Non-pigmented ciliary epithelial cell (primary cell): Measurements from ENCODE around the gene THSD4.

Experiments used
- DNase-seq: peaks from one replicate; pipeline ENCODE4 v3.0.0-alpha.2; 2010; ENCODE audit warnings: low read depth

Gene THSD4

DNA sequence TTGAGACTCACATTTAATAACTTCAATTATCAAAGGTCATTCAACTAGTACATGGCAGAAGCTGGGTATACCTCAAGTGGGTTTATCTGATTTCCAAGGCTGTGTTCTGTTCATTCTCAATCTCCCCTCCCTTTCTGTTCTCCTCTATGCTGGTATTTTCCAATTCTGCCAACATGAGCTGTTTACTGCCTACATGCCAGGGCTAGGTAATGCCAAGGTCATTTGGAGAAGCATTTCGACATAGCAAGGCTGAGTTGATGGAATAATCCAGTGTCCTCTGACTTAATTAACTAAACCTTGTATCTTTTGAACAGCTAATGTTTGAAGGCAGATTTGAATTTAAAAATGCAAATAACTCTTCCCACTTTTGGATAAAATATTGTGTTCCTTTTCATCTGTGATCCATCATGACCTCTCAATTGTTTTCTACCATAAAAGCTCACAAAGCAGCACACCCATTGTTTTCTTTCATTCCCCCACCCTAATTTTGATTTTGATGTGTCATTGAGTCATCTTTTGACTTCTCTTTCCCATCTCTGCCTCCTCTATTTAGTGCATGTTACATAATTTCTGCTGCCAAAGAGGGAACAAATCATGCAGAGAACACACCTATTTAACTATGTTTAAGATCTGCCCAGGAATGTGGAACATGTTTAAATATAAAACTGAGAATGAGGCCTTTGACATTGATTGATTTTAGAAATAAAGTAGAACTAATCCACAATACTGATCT, 386.2 kb downstream of the THSD4 start:
- DNase-seq = no peak

DNA sequence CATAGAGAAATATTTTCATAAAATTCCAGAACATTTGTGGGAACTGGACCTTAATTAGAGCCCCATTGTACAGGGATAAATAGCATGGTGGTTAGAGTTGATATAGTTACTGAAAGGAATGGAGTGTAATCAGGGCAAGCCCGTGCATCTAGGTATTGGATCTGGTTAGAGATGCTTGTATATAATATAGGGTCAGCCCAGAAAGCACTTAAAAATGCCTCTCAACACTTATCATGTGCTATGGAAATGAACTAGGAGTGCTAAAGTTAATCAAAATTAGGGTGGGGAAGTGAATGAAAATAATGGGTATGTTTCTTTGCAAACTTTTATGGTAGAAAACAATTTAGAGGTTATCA, 386.8 kb downstream of the THSD4 start:
- DNase-seq = no peak

DNA sequence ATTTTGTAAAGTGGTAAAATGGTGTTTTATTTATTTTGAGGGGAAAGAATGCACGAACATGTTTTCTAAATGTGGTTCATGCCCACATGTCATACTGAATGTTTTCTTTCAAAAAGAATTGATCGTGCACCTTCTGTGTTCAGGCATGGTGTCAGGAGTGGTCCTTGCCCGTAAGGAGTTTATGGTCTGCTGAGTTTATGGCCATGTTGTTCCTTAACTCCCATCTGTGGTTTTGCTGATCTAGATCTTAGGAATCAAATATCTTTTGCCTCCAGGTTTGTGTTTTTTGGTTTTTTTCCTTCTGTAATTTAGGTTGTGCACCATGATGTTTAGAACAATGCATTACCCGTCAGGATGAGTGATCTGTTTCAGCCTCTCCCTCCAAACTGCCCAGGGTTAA, 390.7 kb downstream of the THSD4 start:
- DNase-seq = no peak

DNA sequence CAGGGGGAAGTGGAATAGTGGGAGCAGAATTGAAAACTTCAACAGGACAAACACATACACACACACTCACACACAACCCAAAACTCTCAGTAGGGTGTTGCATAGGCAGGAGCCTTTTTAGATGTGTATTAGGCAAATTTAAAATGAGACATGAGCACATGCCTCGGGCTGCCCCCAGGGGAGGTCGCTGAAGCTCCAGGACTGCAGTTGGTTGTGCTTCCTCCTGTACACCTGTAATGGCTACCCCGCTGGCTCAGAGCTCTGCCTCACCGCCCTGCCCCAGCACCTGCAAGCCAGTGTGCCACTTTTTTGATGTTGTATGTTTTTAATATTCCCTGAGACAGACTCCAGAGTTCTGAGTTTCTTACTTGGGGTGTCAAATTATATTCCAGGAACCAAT, 391.7 kb downstream of the THSD4 start:
- no peak for DNase-seq

DNA sequence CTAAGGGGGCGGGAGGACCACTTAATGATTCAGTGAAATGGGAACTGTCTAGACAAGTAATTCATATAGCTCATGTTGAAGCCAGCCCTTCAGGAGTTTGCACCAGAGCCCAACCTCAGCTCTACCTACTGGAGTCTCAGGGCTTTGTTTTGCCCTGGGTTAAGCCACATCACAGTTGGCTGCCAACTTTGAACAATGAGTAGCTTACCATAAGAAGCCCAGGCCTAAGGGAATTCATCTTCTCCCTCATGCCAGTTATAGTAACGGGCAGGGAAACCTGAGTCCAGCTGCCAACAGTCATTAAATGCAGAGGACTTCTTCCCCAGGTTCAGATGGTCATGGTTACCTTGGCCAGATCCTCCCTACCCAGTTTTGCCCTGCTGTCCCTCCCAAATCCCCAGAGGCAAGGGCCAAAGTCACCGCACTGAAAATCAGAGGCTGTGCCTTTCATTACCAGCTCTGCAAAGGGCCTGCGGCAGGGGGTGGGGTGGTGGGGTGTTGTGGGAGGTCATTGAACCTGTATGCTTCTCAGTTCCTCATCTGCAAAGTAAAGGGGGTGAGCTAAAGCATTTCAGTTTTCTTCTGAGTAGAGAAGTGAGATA, 392.9 kb downstream of the THSD4 start:
- DNase-seq = no peak

DNA sequence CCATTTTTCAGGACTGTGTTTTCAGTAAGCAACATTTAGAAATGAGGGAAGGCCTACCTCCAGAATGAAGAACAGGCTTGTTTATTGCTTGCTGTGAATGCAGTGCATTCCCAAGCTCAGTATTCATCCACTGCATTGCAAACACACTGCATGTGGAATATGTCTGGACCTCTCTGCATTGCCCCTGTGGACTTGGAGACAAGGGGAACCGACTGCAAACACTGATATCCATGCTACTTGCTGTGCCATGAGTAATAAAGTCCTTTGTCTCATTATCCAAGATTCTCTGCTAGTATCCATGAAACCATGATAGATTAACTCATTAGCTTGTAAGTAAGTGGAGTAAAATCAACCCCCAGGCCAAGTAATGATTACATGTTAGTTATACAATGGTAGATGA, 393.9 kb downstream of the THSD4 start:
- no peak for DNase-seq

DNA sequence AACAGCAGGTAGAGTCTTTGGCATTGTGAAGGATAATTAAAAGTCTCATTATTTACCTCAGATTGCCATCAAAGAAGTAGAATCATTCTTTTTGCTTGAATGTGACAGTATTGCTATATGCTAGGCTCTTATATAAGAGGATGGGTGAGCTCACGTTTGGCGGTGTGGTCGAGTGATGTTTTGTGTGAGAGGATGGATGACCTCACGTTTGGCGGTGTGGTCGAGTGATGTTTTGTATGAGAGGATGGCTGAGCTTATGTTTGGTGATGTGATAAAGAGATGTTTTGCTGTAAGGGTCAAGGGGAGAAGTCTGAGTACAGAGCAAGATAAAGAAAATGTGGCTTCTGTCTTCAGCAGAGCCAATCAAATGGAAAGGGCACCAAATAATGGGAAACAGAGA, 395.5 kb downstream of the THSD4 start:
- no peak for DNase-seq

DNA sequence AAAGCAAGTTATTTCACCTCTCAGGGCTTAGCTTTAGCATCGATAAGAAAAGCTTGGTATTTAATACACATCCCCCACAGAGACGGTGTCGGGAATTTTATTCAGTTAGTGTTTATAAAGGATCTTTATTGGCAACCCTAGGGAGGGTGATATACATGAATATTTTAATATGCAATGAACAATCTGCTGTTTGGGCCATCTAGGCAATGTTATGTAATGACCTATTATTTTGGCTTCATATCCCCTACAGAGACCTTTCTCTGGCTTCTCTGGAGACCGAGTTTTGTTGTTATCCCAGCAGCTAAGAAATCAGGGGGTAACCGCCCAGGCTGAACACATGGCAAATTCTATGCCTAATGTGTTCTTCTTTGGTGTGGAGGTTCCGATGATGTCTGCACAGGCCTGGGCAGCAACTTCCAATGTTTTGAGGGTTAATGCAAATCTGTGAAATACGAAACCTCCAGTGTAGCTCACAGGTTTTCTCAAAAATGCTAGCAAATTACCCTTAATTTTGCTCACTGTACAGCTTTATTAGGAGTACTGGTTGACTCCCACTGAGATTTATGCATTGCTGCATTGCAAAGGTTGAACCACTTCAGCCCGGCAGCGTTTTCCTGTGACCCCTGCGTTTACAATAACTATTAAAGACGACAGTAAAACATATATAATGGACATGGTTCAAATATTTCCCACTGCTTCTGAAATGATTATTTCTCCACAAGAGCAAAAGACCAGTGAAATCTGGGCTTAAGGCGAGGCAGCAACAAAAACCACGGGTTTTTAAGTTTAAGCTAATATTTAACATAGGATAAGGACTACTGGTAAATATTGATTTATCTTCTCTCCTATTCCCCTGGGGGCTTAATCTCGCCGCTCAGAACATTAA, 396.8 kb downstream of the THSD4 start:
- no peak for DNase-seq

DNA sequence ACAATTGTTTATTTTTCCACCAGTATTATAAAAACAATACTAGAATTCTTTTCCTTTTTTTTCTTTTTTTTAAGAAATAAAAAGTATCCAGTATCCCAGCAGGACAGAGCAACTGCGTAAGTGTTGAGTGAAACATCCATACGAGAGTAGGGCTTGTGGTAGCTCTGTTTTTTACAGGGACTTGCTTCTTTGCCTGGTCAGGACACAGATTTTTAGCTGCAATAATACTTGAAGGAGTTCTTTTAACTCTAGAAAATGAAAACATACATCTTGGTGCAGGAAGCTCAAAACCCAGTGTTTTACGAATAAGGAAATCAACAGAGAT, 397.4 kb downstream of the THSD4 start:
- no peak for DNase-seq

DNA sequence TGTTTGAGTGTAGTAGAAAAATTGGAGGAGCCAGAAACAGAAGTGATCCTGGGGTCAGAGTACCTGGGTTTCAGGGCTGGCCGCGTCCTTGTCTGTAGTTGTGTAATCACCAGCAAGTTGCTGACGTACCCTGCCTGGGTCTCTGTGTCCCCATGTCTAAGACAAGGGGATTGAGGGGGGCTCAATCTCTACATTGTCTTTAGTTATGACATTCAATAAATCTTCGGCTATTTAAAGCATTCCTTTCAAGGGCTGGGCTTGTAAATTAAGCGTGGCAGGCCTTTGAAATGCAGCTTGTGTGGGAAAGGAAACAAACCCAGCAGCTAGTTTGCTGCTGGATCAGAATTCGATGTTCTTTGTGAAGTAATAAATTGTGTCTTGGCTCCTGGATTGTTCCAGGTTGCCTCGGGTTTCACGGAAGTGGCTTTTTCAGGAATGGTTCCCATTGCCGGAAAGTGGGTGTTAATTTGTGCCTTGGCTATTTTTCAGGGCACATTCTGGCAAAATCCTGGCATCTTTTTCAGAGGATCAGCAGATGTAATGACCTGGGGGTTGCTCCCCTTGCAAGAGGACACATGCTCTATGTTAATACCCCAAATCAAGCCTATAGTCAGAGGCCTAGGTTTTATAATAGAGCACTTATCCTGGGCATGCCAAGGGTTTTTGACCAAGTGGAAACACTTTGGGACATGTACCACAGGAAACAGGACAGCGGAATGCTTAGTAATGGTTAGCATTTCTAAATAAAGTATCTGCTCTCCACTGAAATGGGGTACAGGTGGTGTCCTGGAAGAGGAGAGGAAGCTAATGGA, 400.3 kb downstream of the THSD4 start:
- no peak for DNase-seq

DNA sequence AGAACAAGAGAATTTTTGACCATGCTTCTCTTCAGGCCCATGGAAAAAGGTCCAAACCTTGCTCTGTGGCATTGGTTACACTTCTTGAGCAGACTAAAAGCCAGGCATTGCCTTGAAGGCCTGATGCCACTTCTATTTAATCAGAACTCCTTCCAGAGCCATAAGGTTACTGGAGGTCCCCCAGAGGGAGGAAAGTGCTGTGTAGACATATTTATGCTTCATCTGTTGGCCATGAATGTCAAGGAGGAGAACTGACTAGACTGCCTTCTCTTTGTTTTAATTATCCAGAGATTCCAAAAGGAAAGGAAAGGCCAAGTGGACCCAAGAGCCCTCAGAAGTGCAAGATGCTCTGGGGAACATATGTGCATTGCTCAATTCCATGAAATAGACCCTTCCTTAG, 402.5 kb downstream of the THSD4 start:
- no peak for DNase-seq

DNA sequence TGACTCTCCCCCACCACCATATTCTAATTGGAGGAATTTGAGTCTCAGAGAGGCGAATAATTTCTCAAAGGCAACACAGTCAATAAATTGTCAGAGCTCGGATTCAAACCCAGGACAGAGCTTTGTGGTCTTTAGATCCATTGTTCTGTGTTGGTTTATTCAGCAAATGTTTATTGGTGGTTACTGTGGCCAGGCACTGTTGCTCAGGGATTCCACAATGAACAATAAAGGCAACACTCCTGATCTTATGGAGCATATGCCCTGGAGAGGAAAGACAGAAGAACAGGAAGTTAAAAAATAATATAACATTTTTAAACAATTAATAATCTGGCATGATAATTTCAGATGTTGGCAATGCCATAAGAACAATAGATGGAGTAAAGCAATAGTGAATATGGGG, 403.4 kb downstream of the THSD4 start:
- no peak for DNase-seq

DNA sequence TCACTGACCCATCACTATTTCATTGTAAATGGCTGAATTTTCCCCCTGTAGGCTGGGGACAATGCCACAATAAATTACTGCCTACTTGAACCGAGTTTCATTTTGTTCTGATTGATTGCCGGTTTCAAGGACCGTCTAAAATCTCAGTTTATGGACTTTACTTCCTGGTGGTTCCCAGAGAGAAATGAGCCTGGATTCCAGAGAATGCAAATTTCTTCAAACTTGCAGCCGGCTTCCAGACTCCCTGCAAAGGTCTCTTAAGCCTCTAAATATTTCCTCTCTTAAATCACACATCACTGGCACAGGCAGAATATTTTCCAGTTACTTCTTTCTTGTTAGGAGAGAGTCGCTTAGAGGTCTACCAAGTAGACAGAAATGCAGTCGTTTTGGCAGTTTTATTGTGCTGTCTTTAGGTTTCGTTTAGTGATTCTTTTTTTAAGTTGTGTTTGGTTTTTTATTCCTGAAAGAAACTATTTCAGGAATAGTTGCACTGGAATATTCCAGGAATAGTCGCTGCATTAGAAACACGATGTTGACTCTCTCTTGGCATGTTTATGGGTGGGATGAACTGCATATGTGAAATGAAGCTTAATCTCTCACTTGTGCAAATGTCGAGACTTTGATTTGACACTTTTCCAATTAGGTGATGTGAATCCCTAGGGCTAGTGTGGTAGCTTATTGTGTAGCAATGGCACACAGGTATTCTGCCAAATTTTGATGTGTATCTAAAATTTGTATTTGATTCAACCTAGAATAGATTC, 411.0 kb downstream of the THSD4 start:
- DNase-seq = peak; percentile 9

DNA sequence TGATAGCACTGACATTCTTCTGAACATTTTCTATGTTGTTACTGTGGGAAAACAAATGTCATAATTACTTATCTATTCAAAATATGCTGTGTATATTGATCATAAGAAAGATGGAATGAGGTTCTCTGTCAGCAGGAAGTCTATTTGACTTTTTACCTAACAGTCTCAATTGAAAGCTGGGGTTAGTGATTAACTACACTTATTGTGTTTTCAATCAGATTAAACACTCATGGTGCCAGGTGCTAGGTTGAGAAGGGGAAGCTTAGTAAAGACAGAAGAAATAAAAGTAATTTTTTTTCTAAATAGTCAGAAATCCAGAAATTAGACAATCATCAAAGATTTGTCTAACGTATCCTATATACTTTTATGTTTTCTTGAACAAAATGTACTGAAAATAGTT, 414.1 kb downstream of the THSD4 start:
- no peak for DNase-seq

DNA sequence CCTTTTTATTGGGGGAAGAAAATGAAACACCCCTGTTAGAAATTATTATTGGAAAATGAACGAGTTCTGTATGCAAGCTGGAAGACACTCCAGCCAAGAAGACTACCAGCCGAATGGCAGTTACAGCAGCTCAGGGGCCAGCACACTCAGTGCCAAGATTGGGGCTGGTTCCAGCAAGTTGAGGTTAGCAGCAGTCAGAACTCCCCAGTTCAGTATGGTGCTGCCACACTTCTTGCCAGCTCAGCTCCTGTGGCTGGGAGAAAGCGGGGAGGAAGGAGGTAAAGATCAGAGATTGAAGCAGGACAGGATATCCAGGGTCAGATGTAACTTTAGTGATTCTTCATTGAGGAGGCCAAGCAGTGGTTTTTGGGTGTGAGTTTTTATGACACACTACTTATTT, 414.8 kb downstream of the THSD4 start:
- no peak for DNase-seq

DNA sequence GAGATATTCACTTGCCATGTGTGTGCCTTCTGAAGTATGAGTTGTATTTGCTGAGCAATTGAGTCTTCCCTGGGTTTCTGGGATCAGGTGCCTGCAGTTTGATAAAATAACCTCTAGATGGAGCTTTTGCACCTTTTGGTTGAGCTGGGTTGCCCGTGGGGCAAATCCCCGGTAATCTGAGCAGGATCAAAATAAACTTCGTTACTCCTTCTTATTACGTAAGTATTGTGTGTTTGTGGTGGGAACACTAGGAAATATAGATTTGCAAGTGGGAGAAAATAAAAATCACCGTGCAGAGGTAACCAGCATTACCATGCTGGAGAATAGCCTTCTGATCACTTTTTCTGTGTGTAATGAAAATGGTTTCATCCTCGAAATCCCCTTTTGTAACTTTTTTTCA, 417.7 kb downstream of the THSD4 start:
- DNase-seq = no peak

DNA sequence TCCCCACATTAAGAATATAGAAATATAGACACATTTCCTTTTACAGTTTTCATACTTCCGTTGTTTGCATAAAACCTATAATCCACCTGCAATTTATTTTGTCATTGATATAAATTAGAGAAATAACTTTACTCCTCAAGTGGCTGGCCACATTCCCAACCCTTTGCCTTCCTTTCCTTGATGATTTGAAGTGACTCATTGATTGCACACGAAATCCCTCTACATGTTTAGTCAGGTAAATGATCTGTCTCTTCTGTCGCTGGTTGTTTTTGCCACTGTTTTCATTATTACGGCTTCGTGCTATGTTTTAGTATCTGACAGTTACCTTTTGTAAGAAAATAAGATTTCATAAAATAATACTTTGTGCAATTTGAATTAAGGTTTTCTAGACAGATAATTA, 422.9 kb downstream of the THSD4 start:
- no peak for DNase-seq

DNA sequence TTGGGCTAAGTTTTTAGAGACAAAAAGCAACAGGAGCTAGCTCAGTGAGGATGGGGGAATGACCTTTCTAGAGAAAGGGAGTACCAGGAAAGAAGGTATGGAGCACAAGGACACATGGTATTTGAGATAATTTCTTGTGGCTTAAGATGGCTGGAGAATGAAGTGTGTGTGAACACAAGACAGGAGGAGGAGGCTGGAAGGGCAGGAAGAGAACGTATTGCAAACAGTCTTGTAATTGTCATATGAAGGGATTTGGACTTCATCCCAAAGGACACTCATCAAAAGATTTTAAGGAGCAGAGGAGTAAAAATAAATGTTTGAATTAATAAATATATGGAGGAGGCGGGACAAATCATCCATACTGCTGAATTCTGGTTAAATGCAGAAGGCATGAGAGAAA, 426.5 kb downstream of the THSD4 start:
- DNase-seq = no peak

DNA sequence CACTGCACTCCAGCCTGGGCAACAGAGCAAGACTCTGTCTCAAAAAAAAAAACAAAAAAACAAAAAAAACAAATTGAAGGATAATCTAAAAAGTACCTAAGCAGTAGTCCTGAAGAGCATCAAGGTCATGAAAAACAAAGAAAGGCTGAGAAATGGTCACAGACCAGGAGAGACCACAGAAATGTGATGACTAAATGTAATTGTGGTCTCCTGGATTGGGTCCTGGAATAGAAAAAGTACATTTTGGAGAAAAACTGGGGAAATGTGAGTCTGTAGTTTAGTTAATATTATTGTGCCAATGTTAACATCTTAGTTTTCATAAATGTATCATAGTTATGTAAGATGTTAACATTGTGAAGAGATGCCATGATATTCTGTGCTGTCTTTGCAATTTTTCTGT, 427.6 kb downstream of the THSD4 start:
- no peak for DNase-seq

DNA sequence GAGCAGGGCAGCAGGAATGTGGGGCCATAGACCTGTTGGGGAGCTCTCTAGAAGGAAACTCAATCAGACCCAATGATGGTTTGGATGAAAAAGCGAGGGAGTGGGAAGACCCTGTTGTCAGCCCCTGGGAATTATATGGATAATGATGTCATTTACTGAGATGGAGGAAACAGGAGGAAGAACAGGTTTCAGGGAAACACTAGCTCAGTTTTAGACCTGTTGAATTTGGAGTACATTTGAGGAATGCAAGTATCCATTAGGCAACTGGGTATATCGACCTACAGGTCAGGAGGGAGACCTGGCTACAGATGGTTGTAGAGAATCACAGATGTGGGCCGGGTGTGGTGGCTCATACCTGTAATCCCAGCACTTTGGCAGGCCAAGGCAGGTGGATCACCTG, 428.1 kb downstream of the THSD4 start:
- no peak for DNase-seq

DNA sequence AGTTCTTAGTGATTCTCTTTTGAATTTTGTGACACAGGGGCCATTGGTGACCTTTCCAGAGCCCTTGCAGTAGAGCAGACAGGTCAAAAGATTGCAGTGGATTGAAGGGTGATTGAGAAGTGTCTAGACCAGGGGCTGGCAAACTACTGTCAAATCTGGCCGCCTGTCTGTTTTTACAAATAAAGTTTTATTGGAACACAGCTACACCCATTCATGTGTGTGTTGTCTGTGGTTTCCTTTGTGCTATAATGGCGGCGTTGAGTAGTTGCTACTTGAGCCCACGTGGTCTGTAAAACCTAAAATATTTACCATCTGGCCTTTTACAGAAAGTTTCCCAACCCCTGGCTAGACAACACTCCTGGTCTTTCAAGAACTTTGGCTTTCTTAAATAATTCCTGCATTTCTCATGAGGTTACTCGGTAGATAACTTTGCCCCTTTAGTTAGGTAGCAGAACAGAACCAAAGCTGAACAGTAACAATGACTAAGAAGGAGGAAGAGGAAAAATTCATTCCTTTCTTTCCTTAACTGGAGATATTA, 430.0 kb downstream of the THSD4 start:
- DNase-seq = no peak

DNA sequence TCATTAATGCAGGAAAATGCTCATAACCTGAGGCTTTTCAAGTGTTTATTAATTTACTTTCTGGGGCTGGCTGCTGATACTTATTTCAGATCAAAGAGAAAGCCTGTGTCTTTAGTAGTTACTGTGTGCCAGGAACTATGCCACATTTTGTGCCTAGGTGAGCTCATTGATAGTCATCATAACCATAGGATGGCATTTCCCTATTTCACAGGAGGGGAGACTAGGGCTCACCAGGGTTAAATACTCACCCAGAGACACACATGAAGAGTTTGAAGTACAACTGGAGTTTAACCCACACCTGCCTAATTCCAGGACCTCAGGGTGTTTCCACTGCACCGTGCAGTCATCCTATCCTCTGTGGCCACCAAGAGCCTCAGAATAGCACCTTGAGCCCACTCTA, 430.7 kb downstream of the THSD4 start:
- DNase-seq = no peak
